HCT116 (cell line): ENCODE results near the gene ARHGEF17. TPM values are rescaled to one million over a fixed set of nuclear protein-coding genes. Genes with fewer than 3 reads are reported as not detected.

Source experiments
- ATAC-seq: fragments of 200-7000 bp; cut with Tn5 transposase; 2 replicates; pipeline ENCODE4 v1.9.1; 2020; ENCODE audit warnings: mild to moderate bottlenecking, moderate library complexity
- BruUV-seq: library from RNA; stranded (reverse); fragments of 400-500 nt; replicated peaks from 2 replicates; lab custom pipeline; 2021; lab: Mats Ljungman, UMichigan
- CTCF ChIA-PET: fragments of 300-600 bp; sonication (Branson Sonifier 250); formaldehyde crosslinking; loops from one replicate; lab custom pipeline; 2021; ENCODE audit warnings: antibody characterized with exemption; lab: Charles Lee
- POLR2A ChIA-PET: fragments of 300-600, 350-600 bp; sonication (Branson Sonifier 250); formaldehyde crosslinking; loops from one replicate; lab custom pipeline; 2021; ENCODE audit warnings: antibody characterized with exemption; lab: Charles Lee
- RAD21 ChIA-PET, 2 experiments: fragments of 300-600 bp; sonication (Branson Sonifier 250); formaldehyde crosslinking; loops; one replicate each; lab custom pipeline; 2023; ENCODE audit warnings: low total read pairs in 2 of 2; ENCODE audit not compliant: uncharacterized antibody in 2 of 2, unreplicated experiment in 2 of 2, low non-redundant PET in 1 of 2; lab: Charles Lee
- DNase-seq: peaks from one replicate; pipeline ENCODE4 v3.0.0-alpha.2; 2010; ENCODE audit warnings: low read depth, low spot score
- H2AFZ ChIP-seq: fragments of 200-600 bp; shearing (Covaris generic), sonication (generic); 2 replicates; pipeline ENCODE4 v1.6.1; 2017; ENCODE audit warnings: low read depth, mixed run types, mixed read lengths, antibody characterized with exemption, low read length; ENCODE audit not compliant: poor library complexity, severe bottlenecking
- H3K27ac ChIP-seq: 2 replicates; pipeline ENCODE4 v1.5.1; 2012; ENCODE audit warnings: low read depth, low read length
- H3K27me3 ChIP-seq: fragments of 200-600 bp; sonication (generic); 2 replicates; pipeline ENCODE4 v1.6.1; 2016; ENCODE audit warnings: mixed run types, low read length, mixed read lengths; ENCODE audit not compliant: insufficient read depth
- H3K36me3 ChIP-seq, 2 experiments: fragments of 200-500 bp in 1 of 2; fragments of 200-600 bp in 1 of 2; sonication (Bioruptor generic) in 1 of 2; sonication (generic) in 1 of 2; 2 replicates each; pipeline versions ENCODE4 v1.5.1 to v1.6.1; 2014 to 2016; ENCODE audit warnings: low read length in 2 of 2, inconsistent platforms in 1 of 2, mixed read lengths in 1 of 2, mixed run types in 1 of 2; ENCODE audit not compliant: insufficient read depth in 2 of 2, control insufficient read depth in 1 of 2
- H3K4me1 ChIP-seq, 2 experiments: fragments of 200-600 bp in 1 of 2; sonication (generic) in 1 of 2; 2 replicates each; pipeline versions ENCODE4 v1.5.1 to v1.6.1; 2012 to 2017; ENCODE audit warnings: low read length in 2 of 2, inconsistent platforms in 1 of 2, mild to moderate bottlenecking in 1 of 2, mixed read lengths in 1 of 2, mixed run types in 1 of 2, moderate library complexity in 1 of 2; ENCODE audit not compliant: insufficient read depth in 2 of 2, control insufficient read depth in 1 of 2
- H3K4me2 ChIP-seq: fragments of 200-600 bp; sonication (generic); 2 replicates; pipeline ENCODE4 v1.6.1; 2017; ENCODE audit warnings: mixed run types, low read length, mixed read lengths
- H3K4me3 ChIP-seq, 2 experiments: fragments of 200-600 bp in 1 of 2; sonication (generic) in 1 of 2; replicated peaks in 1 of 2; 2 replicates each; pipeline ENCODE4 v1.5.1; 2011 to 2016; ENCODE audit warnings: low read length in 2 of 2, control low read depth in 1 of 2, low read depth in 1 of 2, mild to moderate bottlenecking in 1 of 2, mixed read lengths in 1 of 2, mixed run types in 1 of 2
- H3K79me2 ChIP-seq: fragments of 200-600 bp; sonication (generic); 2 replicates; pipeline ENCODE4 v1.6.1; 2017; ENCODE audit warnings: mild to moderate bottlenecking, mixed run types, low read length, moderate library complexity, mixed read lengths; ENCODE audit not compliant: insufficient read depth
- H3K9ac ChIP-seq: fragments of 200-600 bp; sonication (generic); 2 replicates; pipeline ENCODE4 v1.6.1; 2016; ENCODE audit warnings: low read length, mixed read lengths
- H3K9me2 ChIP-seq: fragments of 200-600 bp; sonication (generic), shearing (Covaris generic); 2 replicates; pipeline ENCODE4 v1.6.1; 2017; ENCODE audit warnings: mixed run types, mild to moderate bottlenecking, moderate library complexity; ENCODE audit not compliant: insufficient read depth
- H3K9me3 ChIP-seq, 2 experiments: fragments of 200-500 bp in 1 of 2; fragments of 200-600 bp in 1 of 2; sonication (Bioruptor generic) in 1 of 2; sonication (generic) in 1 of 2; 2 replicates each; pipeline ENCODE4 v1.6.1; 2014 to 2017; ENCODE audit warnings: low read length in 2 of 2, mixed read lengths in 2 of 2, inconsistent platforms in 1 of 2, low read depth in 1 of 2, mild to moderate bottlenecking in 1 of 2, mixed run types in 1 of 2, moderate library complexity in 1 of 2; ENCODE audit not compliant: control insufficient read depth in 1 of 2, insufficient read depth in 1 of 2
- H4K20me1 ChIP-seq: fragments of 200-600 bp; sonication (generic), shearing (Covaris generic); 2 replicates; pipeline ENCODE4 v1.6.1; 2017; ENCODE audit warnings: mixed run types, mild to moderate bottlenecking, moderate library complexity; ENCODE audit not compliant: insufficient read depth
- CBX3 ChIP-seq: IDR thresholded peaks from 2 replicates; pipeline ENCODE4 v1.6.1; 2012; ENCODE audit warnings: low read depth
- CTCF ChIP-seq, 3 experiments: fragments of 200-600 bp in 1 of 3; sonication (generic) in 1 of 3; IDR thresholded peaks in 2 of 3; conservative IDR thresholded peaks in 1 of 3; 2 replicates each; pipeline ENCODE4 v1.5.1; 2012 to 2017; ENCODE audit warnings: low read depth in 2 of 3, low read length in 2 of 3, antibody characterized with exemption in 1 of 3, borderline replicate concordance in 1 of 3, control low read depth in 1 of 3, mild to moderate bottlenecking in 1 of 3, mixed read lengths in 1 of 3, mixed run types in 1 of 3, moderate library complexity in 1 of 3; ENCODE audit not compliant: insufficient read depth in 1 of 3
- EGR1 ChIP-seq: IDR thresholded peaks from 2 replicates; pipeline ENCODE4 v1.6.1; 2012; ENCODE audit warnings: low read depth
- EZH2 ChIP-seq: fragments of 200-600 bp; sonication (generic); IDR thresholded peaks from 2 replicates; pipeline ENCODE4 v1.6.1; 2017; ENCODE audit warnings: antibody characterized with exemption, mixed run types
- EZH2phosphoT487 ChIP-seq: fragments of 200-600 bp; IDR thresholded peaks from 2 replicates; pipeline ENCODE4 v1.6.1; 2018; ENCODE audit warnings: antibody characterized with exemption, borderline replicate concordance
- FOSL1 ChIP-seq: IDR thresholded peaks from 2 replicates; pipeline ENCODE4 v1.6.1; 2012; ENCODE audit warnings: low read depth
- POLR2A ChIP-seq: IDR thresholded peaks from 2 replicates; pipeline ENCODE4 v1.7.0; 2011; ENCODE audit warnings: borderline replicate concordance; ENCODE audit not compliant: insufficient read depth, insufficient read length; ENCODE audit errors: extremely low read depth
- POLR2AphosphoS5 ChIP-seq: IDR thresholded peaks from 2 replicates; pipeline ENCODE4 v1.6.1; 2011; ENCODE audit warnings: mild to moderate bottlenecking, low read depth, low read length, moderate library complexity
- RAD21 ChIP-seq: IDR thresholded peaks from 2 replicates; pipeline ENCODE4 v1.6.1; 2012; ENCODE audit warnings: low read depth, mild to moderate bottlenecking
- SP1 ChIP-seq: IDR thresholded peaks from 2 replicates; pipeline ENCODE4 v1.6.1; 2012; ENCODE audit warnings: low read depth
- TCF7L2 ChIP-seq: IDR thresholded peaks from 2 replicates; pipeline ENCODE4 v1.7.0; 2011; ENCODE audit warnings: borderline replicate concordance, inconsistent platforms; ENCODE audit not compliant: insufficient read depth, insufficient read length; ENCODE audit errors: extremely low read depth
- YY1 ChIP-seq: IDR thresholded peaks from 2 replicates; pipeline ENCODE4 v1.6.1; 2011; ENCODE audit warnings: low read length, low read depth, moderate library complexity, mild to moderate bottlenecking; ENCODE audit not compliant: insufficient replicate concordance; ENCODE audit errors: extremely low read depth
- ZBTB33 ChIP-seq: IDR thresholded peaks from 2 replicates; pipeline ENCODE4 v1.6.1; 2011; ENCODE audit warnings: mild to moderate bottlenecking, low read length, moderate library complexity; ENCODE audit not compliant: insufficient replicate concordance; ENCODE audit errors: extremely low read depth
- ZFX ChIP-seq: fragments of 450-650 bp; IDR thresholded peaks from 2 replicates; pipeline ENCODE4 v1.6.1; 2017
- ZNF274 ChIP-seq: fragments of 200-500 bp; sonication (Bioruptor generic); IDR thresholded peaks from 2 replicates; pipeline ENCODE4 v1.6.1; 2014; ENCODE audit warnings: mild to moderate bottlenecking, low read depth, low read length, inconsistent platforms
- intact Hi-C: fragments of 100-400 bp; cut with micrococcal nuclease; formaldehyde crosslinking; loops from 2 replicates; pipeline ENCODE4 v1.10.0; 2022
- total RNA-seq: library from RNA; stranded (reverse); gene quantifications from one replicate; pipeline ENCODE4 v1.2.1, GENCODE V29; 2021; ENCODE audit not compliant: unreplicated experiment
- TF ChIP-seq, protein P1 (sequence below): IDR thresholded peaks from 2 replicates; pipeline ENCODE4 v1.6.1; 2012

ARHGEF17 gene
- total RNA-seq, 1 experiment from 2014 or later: 18.2 TPM

GRCh38 chr11:73295996-73296318, 12.1 kb upstream of the ARHGEF17 start:
- no peak for TF ChIP-seq YY1
- no peak for TF ChIP-seq POLR2A
- no peak for TF ChIP-seq EGR1
- TF ChIP-seq EZH2phosphoT487: no peak
- no peak for TF ChIP-seq TCF7L2
- Histone ChIP-seq H3K9ac (no peak overlapping the region), H3K9me3 (no peaks in the 10 kb centered on the region), H3K36me3 (no peaks in the 10 kb centered on the region), H3K27me3 (no peaks in the 10 kb centered on the region; the same call in 1 of the 2 replicates), H3K9me2 (no peaks in the 10 kb centered on the region), H3K79me2 (no peaks in the 10 kb centered on the region), H3K27ac (no peak overlapping the region), H2AFZ (no peak overlapping the region), H3K4me1 (peaks cover 0 to 7% of the 10 kb centered on the region in 2 experiments; a peak in 2 of 4 replicates), H3K4me3 (no peak overlapping the region), H3K4me2 (no peak overlapping the region), H4K20me1 (no peaks in the 10 kb centered on the region)
- ATAC-seq (no peak), DNase-seq (no peak)
- intact Hi-C loops: loop anchor here (1.0 kb wide), 1 partner anchor 39 kb away; no protein-coding TSS in a partner anchor
- POLR2A ChIA-PET: no interaction called here
- RAD21 ChIA-PET: no interaction called here
- CTCF ChIA-PET: interaction anchor here (1.2 kb wide), 1 partner anchor 98 kb away, joined by 3 read pairs; no protein-coding TSS in a partner anchor
- BruUV-seq: no TSS peak

DNA sequence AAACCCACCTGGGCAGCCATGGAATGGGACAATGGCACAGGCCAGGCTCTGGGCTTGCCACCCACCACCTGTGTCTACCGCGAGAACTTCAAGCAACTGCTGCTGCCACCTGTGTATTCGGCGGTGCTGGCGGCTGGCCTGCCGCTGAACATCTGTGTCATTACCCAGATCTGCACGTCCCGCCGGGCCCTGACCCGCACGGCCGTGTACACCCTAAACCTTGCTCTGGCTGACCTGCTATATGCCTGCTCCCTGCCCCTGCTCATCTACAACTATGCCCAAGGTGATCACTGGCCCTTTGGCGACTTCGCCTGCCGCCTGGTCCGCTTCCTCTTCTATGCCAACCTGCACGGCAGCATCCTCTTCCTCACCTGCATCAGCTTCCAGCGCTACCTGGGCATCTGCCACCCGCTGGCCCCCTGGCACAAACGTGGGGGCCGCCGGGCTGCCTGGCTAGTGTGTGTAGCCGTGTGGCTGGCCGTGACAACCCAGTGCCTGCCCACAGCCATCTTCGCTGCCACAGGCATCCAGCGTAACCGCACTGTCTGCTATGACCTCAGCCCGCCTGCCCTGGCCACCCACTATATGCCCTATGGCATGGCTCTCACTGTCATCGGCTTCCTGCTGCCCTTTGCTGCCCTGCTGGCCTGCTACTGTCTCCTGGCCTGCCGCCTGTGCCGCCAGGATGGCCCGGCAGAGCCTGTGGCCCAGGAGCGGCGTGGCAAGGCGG, 11.4 kb upstream of the ARHGEF17 start:
- Histone ChIP-seq H2AFZ (no peak overlapping the region), H4K20me1 (no peaks in the 10 kb centered on the region), H3K79me2 (no peaks in the 10 kb centered on the region), H3K4me3 (no peak overlapping the region), H3K4me1 (peaks cover 0 to 7% of the 10 kb centered on the region in 2 experiments; a peak in 2 of 4 replicates), H3K4me2 (no peak overlapping the region), H3K9ac (no peak overlapping the region), H3K9me2 (no peaks in the 10 kb centered on the region), H3K27ac (no peak overlapping the region), H3K9me3 (no peaks in the 10 kb centered on the region), H3K27me3 (no peaks in the 10 kb centered on the region; the same call in 1 of the 2 replicates), H3K36me3 (no peaks in the 10 kb centered on the region)
- ChIA-PET CTCF (interaction anchor here (1.2 to 2.0 kb wide), 3 partner anchors 34 to 60 kb away, joined by 4 to 5 read pairs (median 5); no protein-coding TSS in a partner anchor), RAD21 (no interaction called here), POLR2A (no interaction called here)
- intact Hi-C loops: no loop called here
- DNase-seq: no peak
- no peak for ATAC-seq
- BruUV-seq: no TSS peak
- TF ChIP-seq EZH2 (no peak), SP1 (no peak), RAD21 (no peak), TCF7L2 (no peak), ZNF274 (no peak), CTCF (IDR thresholded peaks at IDR 0.05 in 2 of 3, conservative IDR thresholded peaks at IDR 0.05 in 1 of 3; ENCODE audit: borderline replicate concordance in 1 of 3, insufficient read depth in 1 of 3, low read depth in 2 of 3, low read length in 2 of 3) (no peak), EGR1 (no peak), ZBTB33 (no peak), FOSL1 (no peak), CBX3 (no peak), ZFX (no peak), POLR2AphosphoS5 (no peak)
- TF ChIP-seq, protein P1, sequence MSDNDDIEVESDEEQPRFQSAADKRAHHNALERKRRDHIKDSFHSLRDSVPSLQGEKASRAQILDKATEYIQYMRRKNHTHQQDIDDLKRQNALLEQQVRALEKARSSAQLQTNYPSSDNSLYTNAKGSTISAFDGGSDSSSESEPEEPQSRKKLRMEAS: no peak
